H1 (cell line): Measurements from ENCODE around the gene DLG5. TPM values are rescaled to one million over a fixed set of nuclear protein-coding genes. Genes with fewer than 3 reads are reported as not detected.

Experiments used
- CTBP2 ChIP-seq: IDR thresholded peaks from 2 replicates; pipeline ENCODE4 v1.7.0; 2011; ENCODE audit warnings: borderline replicate concordance, mild to moderate bottlenecking, moderate library complexity, mixed read lengths, low read length; ENCODE audit not compliant: insufficient read depth, insufficient read length
- CTCF ChIP-seq, 3 experiments: IDR thresholded peaks; 1 replicate in 2 of 3; 2 replicates in 1 of 3; pipeline versions ENCODE4 v1.5.1 to v1.6.1; 2011; ENCODE audit warnings: low read length in 3 of 3, mild to moderate bottlenecking in 3 of 3, inconsistent platforms in 2 of 3, low read depth in 1 of 3, moderate library complexity in 1 of 3; ENCODE audit not compliant: insufficient read depth in 1 of 3; ENCODE audit errors: control extremely low read depth in 1 of 3
- RAD21 ChIP-seq, 2 experiments: IDR thresholded peaks in 1 of 2; conservative IDR thresholded peaks in 1 of 2; 2 replicates each; pipeline ENCODE4 v1.6.1; 2011; ENCODE audit warnings: low read depth in 2 of 2, low read length in 2 of 2, improper control_type of control experiment in 1 of 2, inconsistent platforms in 1 of 2, mild to moderate bottlenecking in 1 of 2, moderate library complexity in 1 of 2
- YY1 ChIP-seq: IDR thresholded peaks from 2 replicates; pipeline ENCODE4 v1.6.1; 2011; ENCODE audit warnings: low read depth, mild to moderate bottlenecking, low read length
- polyA plus RNA-seq, 7 experiments: library from polyadenylated mRNA; depleted of rRNA in 3 of 7; stranded (reverse) in 5 of 7; unstranded in 2 of 7; fragments of >200 nt in 5 of 7; fragments of 200-250 nt in 2 of 7; gene quantifications; 1 replicate in 5 of 7; 2 replicates in 1 of 7; 4 replicates in 1 of 7; pipeline versions ENCODE4 v1.2.1 to v1.2.3, GENCODE V29; 2011 to 2013; ENCODE audit warnings: missing spikeins in 2 of 7, mixed read lengths in 2 of 7
- total RNA-seq: library from RNA; stranded (reverse); fragmentation: NEBNext Ultra II Directional; extraction: Animal tissue kit (Norgen Biotek cat#: 25700); gene quantifications from 2 replicates; pipeline ENCODE4 v1.2.1, GENCODE V29; 2021

The DLG5 gene
- total and polyA plus RNA-seq, 2 of the 8 experiments (the other 6 are each of a cell fraction or from before 2014, with no cell fraction given), result 15.6 to 71.4 TPM

- TF ChIP-seq CTCF (IDR thresholded peaks at IDR 0.05; ENCODE audit: control extremely low read depth in 1 of 3, insufficient read depth in 1 of 3, low read depth in 1 of 3, low read length in 3 of 3) (0 out of 4 replicates have a peak, but pooled peaks of 1 of the 3 experiments have one; percentile 2), CTBP2 (peak; percentile 96), YY1 (peak; percentile 76), RAD21 (IDR thresholded peaks at IDR 0.05 in 1 of 2, conservative IDR thresholded peaks at IDR 0.05 in 1 of 2; ENCODE audit: low read depth in 2 of 2, low read length in 2 of 2) (0 out of 4 replicates have a peak, but pooled peaks of 1 of the 2 experiments have one; percentile 2)
Observed at GRCh38 chr10:77877441-77878344, 48.9 kb downstream of the DLG5 start (continued).
